GM18505 (cell line): ENCODE results near the gene KCTD19.

Experiments used
- ATAC-seq: cut with Tn5 transposase; IDR thresholded peaks from one replicate; pipeline ENCODE4 v1.9.1; 2021; ENCODE audit not compliant: unreplicated experiment
- POLR2A ChIP-seq: IDR thresholded peaks from 4 replicates; pipeline ENCODE4 v1.6.1; 2011; ENCODE audit warnings: borderline replicate concordance; ENCODE audit not compliant: insufficient read depth, insufficient read length; ENCODE audit errors: extremely low read depth

KCTD19 gene

GRCh38 chr16:67255553-67256221 lies 70.9 kb downstream of the KCTD19 start:
- no peak for TF ChIP-seq POLR2A
- ATAC-seq = no peak

GRCh38 chr16:67254801-67255552 lies 71.6 kb downstream of the KCTD19 start:
- ATAC-seq = no peak
- TF ChIP-seq POLR2A = no peak

- TF ChIP-seq POLR2A = no peak
- no peak for ATAC-seq
Observed at GRCh38 chr16:67252609-67253497, 73.7 kb downstream of the KCTD19 start.

- TF ChIP-seq POLR2A = no peak
- ATAC-seq = no peak
Observed at GRCh38 chr16:67250045-67250327, 76.6 kb downstream of the KCTD19 start.

GRCh38 chr16:67249178-67250044 lies 77.1 kb downstream of the KCTD19 start:
- ATAC-seq = no peak
- no peak for TF ChIP-seq POLR2A

- ATAC-seq = no peak
- peak; percentile 35 for TF ChIP-seq POLR2A
Observed at GRCh38 chr16:67248401-67249177, 78.0 kb downstream of the KCTD19 start, which contains the start of gene SLC9A5. Gene SLC9A5 (plus strand): TSS chr16:67248979. CDS start chr16:67249015, 36 bp downstream.

- no peak for ATAC-seq
- no peak for TF ChIP-seq POLR2A
Observed at GRCh38 chr16:67248073-67248400, 78.5 kb downstream of the KCTD19 start.

GRCh38 chr16:67247192-67248072 lies 79.1 kb downstream of the KCTD19 start, which contains the start of gene FHOD1:
Gene FHOD1 (minus strand): TSS chr16:67247481. CDS start chr16:67247410, 71 bp downstream.
- peak; percentile 55 for ATAC-seq
- peak; percentile 74 for TF ChIP-seq POLR2A

- peak; percentile 21 for TF ChIP-seq POLR2A
- ATAC-seq = peak; percentile 8
Observed at GRCh38 chr16:67246756-67247191, 79.8 kb downstream of the KCTD19 start.

- peak; percentile 22 for ATAC-seq
- TF ChIP-seq POLR2A = no peak
Observed at GRCh38 chr16:67246081-67246755, 80.3 kb downstream of the KCTD19 start.
